NCI-H2107 treated with DMSO at 0.1 percent for 48 hours (cell line): ENCODE results near the gene NPC1.
"Not testable (repeated sequence)": the region's sequence is repeated elsewhere in the genome, so short reads cannot be mapped to it uniquely, and the experiment has no call there.

ENCODE experiments used
- DNase-seq: peaks from one replicate; lab custom pipeline; 2025; ENCODE audit not compliant: unreplicated experiment; lab: John Stamatoyannopoulos, UW

The NPC1 gene

DNA sequence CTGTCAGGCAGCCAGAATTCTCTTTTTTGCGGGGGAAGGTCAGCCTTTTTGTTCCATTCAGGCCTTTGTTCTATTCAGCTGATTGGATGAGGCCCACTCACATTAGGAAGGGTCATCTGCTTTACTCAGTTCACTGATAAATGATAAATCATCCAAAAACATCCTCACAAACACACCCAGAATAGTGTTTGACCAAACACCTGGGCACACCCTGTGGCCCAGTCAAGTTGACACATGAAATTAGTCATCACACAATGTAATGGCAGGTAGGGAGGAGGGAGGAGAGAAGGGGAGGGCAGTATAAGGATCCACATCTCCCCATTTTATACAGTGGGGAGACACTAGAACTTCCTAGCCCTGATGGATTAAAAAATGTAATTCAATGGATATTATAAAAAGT, 91.3 kb downstream of the NPC1 start:
- DNase-seq: no peak

DNA sequence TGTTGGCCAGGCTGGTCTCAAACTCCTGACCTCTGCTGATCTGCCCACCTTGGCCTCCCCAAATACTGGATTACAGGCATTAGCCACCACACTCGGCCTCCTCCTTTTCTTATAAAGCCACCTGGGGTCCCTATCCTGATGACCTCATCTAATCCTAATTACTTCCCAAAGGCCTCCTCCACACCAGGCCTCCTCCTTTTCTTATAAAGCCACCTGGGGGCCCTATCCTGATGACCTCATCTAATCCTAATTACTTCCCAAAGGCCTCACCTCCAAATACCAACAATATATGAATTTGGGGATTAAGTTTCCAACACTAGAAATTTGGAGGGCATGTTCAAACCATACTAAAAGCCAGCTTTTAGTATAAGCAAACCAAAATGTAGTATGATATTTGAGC, 92.7 kb downstream of the NPC1 start:
- no peak for DNase-seq

GRCh38 chr18:23489586-23489985, 96.7 kb downstream of the NPC1 start:
- DNase-seq: not testable (repeated sequence)

DNA sequence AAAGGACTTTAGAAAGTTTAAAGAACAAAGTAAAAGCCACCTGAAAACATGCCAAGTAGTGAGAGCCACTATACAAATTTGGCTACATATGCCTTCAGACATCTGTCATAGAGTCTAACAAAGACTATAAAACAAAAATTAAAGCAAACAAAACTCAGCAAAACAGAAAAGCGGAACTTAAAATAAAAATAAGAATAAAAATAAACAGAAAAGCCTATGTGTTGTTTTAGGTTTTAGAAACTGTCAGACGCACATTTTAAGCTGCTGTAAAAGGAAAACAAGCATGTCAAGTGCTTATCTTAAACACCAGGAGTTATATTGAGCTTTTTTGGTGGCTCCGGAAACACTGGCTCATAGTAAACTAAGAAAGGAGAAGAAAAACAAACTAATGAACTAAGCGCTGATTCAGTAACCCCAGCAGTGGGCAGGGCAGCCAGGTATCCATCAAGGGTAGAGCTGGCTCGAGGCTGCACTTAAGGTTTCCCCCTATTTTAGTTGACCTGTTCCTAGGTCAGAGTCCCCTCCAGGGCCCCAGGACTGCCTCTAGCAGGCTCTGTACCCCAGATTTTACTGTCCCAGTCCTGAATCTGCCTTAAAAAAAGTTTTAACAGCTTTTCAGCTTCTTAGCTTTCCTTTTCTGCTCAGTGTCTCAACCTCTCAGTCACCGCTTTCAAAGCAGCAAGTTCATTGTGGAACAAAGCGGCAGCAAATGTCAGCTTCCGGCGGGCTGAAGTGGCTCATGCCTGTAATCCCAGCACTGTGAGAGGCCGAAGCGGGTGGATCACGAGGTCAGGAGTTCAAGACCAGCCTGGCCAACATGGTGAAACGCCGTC, 98.4 kb downstream of the NPC1 start:
- no peak for DNase-seq

DNA sequence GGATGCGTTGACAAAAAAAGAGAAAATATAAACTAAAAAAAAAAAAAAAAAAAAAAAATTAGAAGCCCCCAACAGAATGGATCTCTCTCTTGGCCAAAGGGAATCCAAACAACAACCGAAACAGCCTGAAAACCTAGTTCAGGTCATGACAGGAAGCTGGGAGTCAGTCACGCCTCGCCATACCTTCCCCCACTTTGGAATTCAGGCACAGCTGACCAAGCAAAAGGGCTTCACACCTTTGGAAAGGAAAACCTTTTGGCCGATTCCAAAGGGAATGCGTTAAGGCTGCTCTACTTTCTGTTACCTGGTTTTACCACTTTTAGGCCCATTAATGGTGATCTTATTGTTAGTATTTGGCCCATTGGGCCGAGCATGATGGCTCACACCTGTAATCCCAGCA, 100.9 kb downstream of the NPC1 start:
- no peak for DNase-seq

- DNase-seq: no peak
These were observed 101.6 kb downstream of the NPC1 start for GRCh38 chr18:23484561-23485182.
